HEK293 (cell line): ENCODE data around the gene MNT.

ENCODE experiments used
- BCL11B ChIP-seq: fragments of 450-650 bp; formaldehyde crosslinking; IDR thresholded peaks from 2 replicates; pipeline ENCODE4 v1.5.1; 2016; ENCODE audit warnings: low read depth, missing biosample characterization, missing genetic modification characterization
- GFI1B ChIP-seq: fragments of 450-650 bp; formaldehyde crosslinking; IDR thresholded peaks from 2 replicates; pipeline ENCODE4 v1.5.1; 2016; ENCODE audit warnings: missing biosample characterization, missing genetic modification characterization
- MEIS1 ChIP-seq: sonication (generic); formaldehyde crosslinking; IDR thresholded peaks from 2 replicates; pipeline ENCODE4 v1.8.1; 2022; ENCODE audit warnings: missing genetic modification reagents, mild to moderate bottlenecking, borderline replicate concordance
- MZF1 ChIP-seq: fragments of 450-650 bp; formaldehyde crosslinking; IDR thresholded peaks from 2 replicates; pipeline ENCODE4 v1.5.1; 2017; ENCODE audit warnings: missing biosample characterization, missing genetic modification characterization, borderline replicate concordance
- OSR2 ChIP-seq: fragments of 450-650 bp; formaldehyde crosslinking; IDR thresholded peaks from 2 replicates; pipeline ENCODE4 v1.5.1; 2016; ENCODE audit warnings: missing biosample characterization, missing genetic modification characterization
- SP2 ChIP-seq: fragments of 450-650 bp; formaldehyde crosslinking; IDR thresholded peaks from 2 replicates; pipeline ENCODE4 v1.5.1; 2016; ENCODE audit warnings: missing biosample characterization, missing genetic modification characterization
- SP7 ChIP-seq: fragments of 450-650 bp; formaldehyde crosslinking; IDR thresholded peaks from 2 replicates; pipeline ENCODE4 v1.5.1; 2016; ENCODE audit warnings: missing biosample characterization, missing genetic modification characterization
- YY2 ChIP-seq: fragments of 450-650 bp; formaldehyde crosslinking; IDR thresholded peaks from 2 replicates; pipeline ENCODE4 v1.5.1; 2016; ENCODE audit warnings: missing biosample characterization, missing genetic modification characterization
- ZEB2 ChIP-seq: fragments of 450-650 bp; formaldehyde crosslinking; IDR thresholded peaks from 2 replicates; pipeline ENCODE4 v1.5.1; 2016; ENCODE audit warnings: missing biosample characterization, missing genetic modification characterization
- ZNF23 ChIP-seq: fragments of 450-650 bp; formaldehyde crosslinking; IDR thresholded peaks from 2 replicates; pipeline ENCODE4 v1.5.1; 2016; ENCODE audit warnings: missing biosample characterization, missing genetic modification characterization, borderline replicate concordance
- ZNF239 ChIP-seq: fragments of 450-650 bp; formaldehyde crosslinking; IDR thresholded peaks from 2 replicates; pipeline ENCODE4 v1.5.1; 2016; ENCODE audit warnings: missing biosample characterization, missing genetic modification characterization
- ZNF274 ChIP-seq, 2 experiments: fragments of 200-500 bp in 1 of 2; fragments of 450-650 bp in 1 of 2; sonication (Bioruptor generic) in 1 of 2; formaldehyde crosslinking in 1 of 2; IDR thresholded peaks; 2 replicates each; pipeline versions ENCODE4 v1.5.1 to v1.6.1; 2014 to 2016; ENCODE audit warnings: borderline replicate concordance in 1 of 2, inconsistent platforms in 1 of 2, low read length in 1 of 2, missing biosample characterization in 1 of 2, missing genetic modification characterization in 1 of 2
- ZNF341 ChIP-seq: fragments of 450-650 bp; formaldehyde crosslinking; IDR thresholded peaks from 2 replicates; pipeline ENCODE4; 2016; ENCODE audit warnings: low read depth, missing biosample characterization, missing genetic modification characterization
- ZNF354C ChIP-seq: fragments of 450-650 bp; formaldehyde crosslinking; IDR thresholded peaks from 2 replicates; pipeline ENCODE4 v1.5.1; 2016; ENCODE audit warnings: missing biosample characterization, missing genetic modification characterization, low read depth, borderline replicate concordance
- ZNF391 ChIP-seq: fragments of 450-650 bp; formaldehyde crosslinking; IDR thresholded peaks from 2 replicates; pipeline ENCODE4 v1.5.1; 2016; ENCODE audit warnings: low read depth, missing biosample characterization, missing genetic modification characterization, borderline replicate concordance
- ZNF426 ChIP-seq: fragments of 450-650 bp; formaldehyde crosslinking; IDR thresholded peaks from 2 replicates; pipeline ENCODE4 v1.5.1; 2017; ENCODE audit warnings: missing biosample characterization, missing genetic modification characterization, mild to moderate bottlenecking, inconsistent platforms, moderate library complexity
- ZNF571 ChIP-seq: fragments of 450-650 bp; formaldehyde crosslinking; IDR thresholded peaks from 2 replicates; pipeline ENCODE4 v1.5.0; 2017; ENCODE audit warnings: missing biosample characterization, missing genetic modification characterization
- ZNF600 ChIP-seq: fragments of 450-650 bp; formaldehyde crosslinking; IDR thresholded peaks from 2 replicates; pipeline ENCODE4 v1.5.1; 2016; ENCODE audit warnings: missing biosample characterization, missing genetic modification characterization
- TF ChIP-seq, protein P1 (sequence below): fragments of 450-650 bp; formaldehyde crosslinking; IDR thresholded peaks from 2 replicates; pipeline ENCODE4 v1.5.1; 2016; ENCODE audit warnings: missing biosample characterization, missing genetic modification characterization, low read depth
- TF ChIP-seq, protein P2 (sequence below): fragments of 450-650 bp; formaldehyde crosslinking; IDR thresholded peaks from 2 replicates; pipeline ENCODE4 v1.5.0; 2017; ENCODE audit warnings: missing biosample characterization, missing genetic modification characterization, borderline replicate concordance
- TF ChIP-seq, protein P3 (sequence below): fragments of 450-650 bp; formaldehyde crosslinking; IDR thresholded peaks from 2 replicates; pipeline ENCODE4 v1.5.1; 2016; ENCODE audit warnings: missing biosample characterization, missing genetic modification characterization
- TF ChIP-seq, protein P4 (sequence below): fragments of 450-650 bp; formaldehyde crosslinking; IDR thresholded peaks from 2 replicates; pipeline ENCODE4 v1.5.1; 2017; ENCODE audit warnings: missing biosample characterization, missing genetic modification characterization
- TF ChIP-seq, protein P5 (sequence below): fragments of 450-650 bp; formaldehyde crosslinking; IDR thresholded peaks from 2 replicates; pipeline ENCODE4 v1.5.1; 2016; ENCODE audit warnings: missing biosample characterization, missing genetic modification characterization
- TF ChIP-seq, protein P6 (sequence below): fragments of 450-650 bp; formaldehyde crosslinking; IDR thresholded peaks from 2 replicates; pipeline ENCODE4 v1.5.1; 2016; ENCODE audit warnings: missing biosample characterization, missing genetic modification characterization
- TF ChIP-seq, protein P7 (sequence below): sonication (generic); formaldehyde crosslinking; IDR thresholded peaks from 2 replicates; pipeline ENCODE4 v1.8.1; 2022; ENCODE audit warnings: mild to moderate bottlenecking, moderate library complexity, missing genetic modification reagents

MNT gene

DNA sequence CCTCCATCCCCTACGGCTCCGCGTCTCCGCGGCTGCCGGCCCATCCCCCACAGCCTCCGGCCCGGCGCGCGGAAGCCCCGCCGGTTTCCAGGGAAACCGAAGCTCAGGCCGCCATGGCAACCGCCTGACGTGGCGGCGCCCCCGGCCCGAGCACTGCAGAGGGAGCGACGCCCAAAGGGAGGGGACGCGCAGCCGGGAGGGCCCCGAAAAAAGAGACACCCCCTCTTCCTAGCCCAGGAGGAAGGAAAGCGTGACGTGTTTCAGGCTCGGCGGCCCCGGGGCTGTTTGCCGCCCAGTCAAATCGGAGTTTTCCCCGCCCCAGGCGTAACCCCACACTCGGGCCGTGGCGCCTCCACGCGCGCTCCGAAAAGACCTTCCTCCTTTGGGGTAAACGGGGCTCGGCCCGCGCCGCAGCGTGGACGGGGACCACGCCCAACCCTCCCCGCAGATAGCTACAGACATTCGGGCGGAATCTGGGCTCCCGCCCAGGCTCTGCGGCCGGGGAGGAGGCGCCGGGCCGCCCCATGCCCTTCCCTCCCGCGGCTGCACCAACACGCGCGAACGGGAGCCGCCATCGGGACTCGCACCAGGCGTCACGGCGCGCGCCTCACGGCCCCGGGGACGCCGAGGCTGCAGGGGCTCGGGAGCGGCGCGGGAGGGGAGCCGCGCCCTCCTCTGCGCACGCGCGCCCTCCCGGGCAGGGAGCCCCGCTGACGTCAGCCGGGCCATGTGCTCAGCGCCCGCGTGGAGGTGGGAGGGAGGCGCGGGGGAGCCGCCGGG lies 7.5 kb downstream of the MNT start (continued):
- TF ChIP-seq, protein P1, sequence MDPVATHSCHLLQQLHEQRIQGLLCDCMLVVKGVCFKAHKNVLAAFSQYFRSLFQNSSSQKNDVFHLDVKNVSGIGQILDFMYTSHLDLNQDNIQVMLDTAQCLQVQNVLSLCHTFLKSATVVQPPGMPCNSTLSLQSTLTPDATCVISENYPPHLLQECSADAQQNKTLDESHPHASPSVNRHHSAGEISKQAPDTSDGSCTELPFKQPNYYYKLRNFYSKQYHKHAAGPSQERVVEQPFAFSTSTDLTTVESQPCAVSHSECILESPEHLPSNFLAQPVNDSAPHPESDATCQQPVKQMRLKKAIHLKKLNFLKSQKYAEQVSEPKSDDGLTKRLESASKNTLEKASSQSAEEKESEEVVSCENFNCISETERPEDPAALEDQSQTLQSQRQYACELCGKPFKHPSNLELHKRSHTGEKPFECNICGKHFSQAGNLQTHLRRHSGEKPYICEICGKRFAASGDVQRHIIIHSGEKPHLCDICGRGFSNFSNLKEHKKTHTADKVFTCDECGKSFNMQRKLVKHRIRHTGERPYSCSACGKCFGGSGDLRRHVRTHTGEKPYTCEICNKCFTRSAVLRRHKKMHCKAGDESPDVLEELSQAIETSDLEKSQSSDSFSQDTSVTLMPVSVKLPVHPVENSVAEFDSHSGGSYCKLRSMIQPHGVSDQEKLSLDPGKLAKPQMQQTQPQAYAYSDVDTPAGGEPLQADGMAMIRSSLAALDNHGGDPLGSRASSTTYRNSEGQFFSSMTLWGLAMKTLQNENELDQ (tag by site-specific recombination): no peak
- no peak for TF ChIP-seq ZNF354C
- peak; percentile 64 for TF ChIP-seq SP7 (tag by site-specific recombination)
- TF ChIP-seq OSR2: no peak; the same call in 1 of the 2 replicates
- no peak; the same call in 1 of the 2 replicates for TF ChIP-seq GFI1B (tag by site-specific recombination)
- TF ChIP-seq, protein P2, sequence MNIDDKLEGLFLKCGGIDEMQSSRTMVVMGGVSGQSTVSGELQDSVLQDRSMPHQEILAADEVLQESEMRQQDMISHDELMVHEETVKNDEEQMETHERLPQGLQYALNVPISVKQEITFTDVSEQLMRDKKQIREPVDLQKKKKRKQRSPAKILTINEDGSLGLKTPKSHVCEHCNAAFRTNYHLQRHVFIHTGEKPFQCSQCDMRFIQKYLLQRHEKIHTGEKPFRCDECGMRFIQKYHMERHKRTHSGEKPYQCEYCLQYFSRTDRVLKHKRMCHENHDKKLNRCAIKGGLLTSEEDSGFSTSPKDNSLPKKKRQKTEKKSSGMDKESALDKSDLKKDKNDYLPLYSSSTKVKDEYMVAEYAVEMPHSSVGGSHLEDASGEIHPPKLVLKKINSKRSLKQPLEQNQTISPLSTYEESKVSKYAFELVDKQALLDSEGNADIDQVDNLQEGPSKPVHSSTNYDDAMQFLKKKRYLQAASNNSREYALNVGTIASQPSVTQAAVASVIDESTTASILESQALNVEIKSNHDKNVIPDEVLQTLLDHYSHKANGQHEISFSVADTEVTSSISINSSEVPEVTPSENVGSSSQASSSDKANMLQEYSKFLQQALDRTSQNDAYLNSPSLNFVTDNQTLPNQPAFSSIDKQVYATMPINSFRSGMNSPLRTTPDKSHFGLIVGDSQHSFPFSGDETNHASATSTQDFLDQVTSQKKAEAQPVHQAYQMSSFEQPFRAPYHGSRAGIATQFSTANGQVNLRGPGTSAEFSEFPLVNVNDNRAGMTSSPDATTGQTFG: no peak
- no peak for TF ChIP-seq ZNF23 (tag by site-specific recombination)
- TF ChIP-seq, protein P3, sequence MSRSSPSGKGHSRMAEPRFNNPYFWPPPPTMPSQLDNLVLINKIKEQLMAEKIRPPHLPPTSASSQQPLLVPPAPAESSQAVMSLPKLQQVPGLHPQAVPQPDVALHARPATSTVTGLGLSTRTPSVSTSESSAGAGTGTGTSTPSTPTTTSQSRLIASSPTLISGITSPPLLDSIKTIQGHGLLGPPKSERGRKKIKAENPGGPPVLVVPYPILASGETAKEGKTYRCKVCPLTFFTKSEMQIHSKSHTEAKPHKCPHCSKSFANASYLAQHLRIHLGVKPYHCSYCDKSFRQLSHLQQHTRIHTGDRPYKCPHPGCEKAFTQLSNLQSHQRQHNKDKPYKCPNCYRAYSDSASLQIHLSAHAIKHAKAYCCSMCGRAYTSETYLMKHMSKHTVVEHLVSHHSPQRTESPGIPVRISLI (tag by site-specific recombination): no peak
- peak; percentile 34 for TF ChIP-seq SP2 (tag by site-specific recombination)
- no peak; the same call in 1 of the 2 replicates for TF ChIP-seq BCL11B
- TF ChIP-seq, protein P4, sequence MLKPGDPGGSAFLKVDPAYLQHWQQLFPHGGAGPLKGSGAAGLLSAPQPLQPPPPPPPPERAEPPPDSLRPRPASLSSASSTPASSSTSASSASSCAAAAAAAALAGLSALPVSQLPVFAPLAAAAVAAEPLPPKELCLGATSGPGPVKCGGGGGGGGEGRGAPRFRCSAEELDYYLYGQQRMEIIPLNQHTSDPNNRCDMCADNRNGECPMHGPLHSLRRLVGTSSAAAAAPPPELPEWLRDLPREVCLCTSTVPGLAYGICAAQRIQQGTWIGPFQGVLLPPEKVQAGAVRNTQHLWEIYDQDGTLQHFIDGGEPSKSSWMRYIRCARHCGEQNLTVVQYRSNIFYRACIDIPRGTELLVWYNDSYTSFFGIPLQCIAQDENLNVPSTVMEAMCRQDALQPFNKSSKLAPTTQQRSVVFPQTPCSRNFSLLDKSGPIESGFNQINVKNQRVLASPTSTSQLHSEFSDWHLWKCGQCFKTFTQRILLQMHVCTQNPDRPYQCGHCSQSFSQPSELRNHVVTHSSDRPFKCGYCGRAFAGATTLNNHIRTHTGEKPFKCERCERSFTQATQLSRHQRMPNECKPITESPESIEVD: no peak
- no peak for TF ChIP-seq ZNF571 (tag by site-specific recombination)
- 0 out of 2 replicates have a peak, but pooled peaks have one; percentile 46 for TF ChIP-seq MZF1
- TF ChIP-seq, protein P5, sequence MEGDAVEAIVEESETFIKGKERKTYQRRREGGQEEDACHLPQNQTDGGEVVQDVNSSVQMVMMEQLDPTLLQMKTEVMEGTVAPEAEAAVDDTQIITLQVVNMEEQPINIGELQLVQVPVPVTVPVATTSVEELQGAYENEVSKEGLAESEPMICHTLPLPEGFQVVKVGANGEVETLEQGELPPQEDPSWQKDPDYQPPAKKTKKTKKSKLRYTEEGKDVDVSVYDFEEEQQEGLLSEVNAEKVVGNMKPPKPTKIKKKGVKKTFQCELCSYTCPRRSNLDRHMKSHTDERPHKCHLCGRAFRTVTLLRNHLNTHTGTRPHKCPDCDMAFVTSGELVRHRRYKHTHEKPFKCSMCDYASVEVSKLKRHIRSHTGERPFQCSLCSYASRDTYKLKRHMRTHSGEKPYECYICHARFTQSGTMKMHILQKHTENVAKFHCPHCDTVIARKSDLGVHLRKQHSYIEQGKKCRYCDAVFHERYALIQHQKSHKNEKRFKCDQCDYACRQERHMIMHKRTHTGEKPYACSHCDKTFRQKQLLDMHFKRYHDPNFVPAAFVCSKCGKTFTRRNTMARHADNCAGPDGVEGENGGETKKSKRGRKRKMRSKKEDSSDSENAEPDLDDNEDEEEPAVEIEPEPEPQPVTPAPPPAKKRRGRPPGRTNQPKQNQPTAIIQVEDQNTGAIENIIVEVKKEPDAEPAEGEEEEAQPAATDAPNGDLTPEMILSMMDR: no peak
- TF ChIP-seq ZNF239 (tag by site-specific recombination): no peak
- TF ChIP-seq ZNF426 (tag by site-specific recombination): no peak
- TF ChIP-seq ZNF341 (tag by site-specific recombination): no peak; the same call in 1 of the 2 replicates
- no peak for TF ChIP-seq ZNF274 (IDR thresholded peaks at IDR 0.05; ENCODE audit: low read length)
- no peak for TF ChIP-seq ZNF274 (tag by site-specific recombination; IDR thresholded peaks at IDR 0.05; ENCODE audit: borderline replicate concordance)
- 0 out of 2 replicates have a peak, but pooled peaks have one; percentile 22 for TF ChIP-seq ZNF600
- peak; percentile 97 for TF ChIP-seq ZEB2 (tag by site-specific recombination)
- TF ChIP-seq MEIS1 (CRISPR knock-in tag): no peak
- TF ChIP-seq, protein P6, sequence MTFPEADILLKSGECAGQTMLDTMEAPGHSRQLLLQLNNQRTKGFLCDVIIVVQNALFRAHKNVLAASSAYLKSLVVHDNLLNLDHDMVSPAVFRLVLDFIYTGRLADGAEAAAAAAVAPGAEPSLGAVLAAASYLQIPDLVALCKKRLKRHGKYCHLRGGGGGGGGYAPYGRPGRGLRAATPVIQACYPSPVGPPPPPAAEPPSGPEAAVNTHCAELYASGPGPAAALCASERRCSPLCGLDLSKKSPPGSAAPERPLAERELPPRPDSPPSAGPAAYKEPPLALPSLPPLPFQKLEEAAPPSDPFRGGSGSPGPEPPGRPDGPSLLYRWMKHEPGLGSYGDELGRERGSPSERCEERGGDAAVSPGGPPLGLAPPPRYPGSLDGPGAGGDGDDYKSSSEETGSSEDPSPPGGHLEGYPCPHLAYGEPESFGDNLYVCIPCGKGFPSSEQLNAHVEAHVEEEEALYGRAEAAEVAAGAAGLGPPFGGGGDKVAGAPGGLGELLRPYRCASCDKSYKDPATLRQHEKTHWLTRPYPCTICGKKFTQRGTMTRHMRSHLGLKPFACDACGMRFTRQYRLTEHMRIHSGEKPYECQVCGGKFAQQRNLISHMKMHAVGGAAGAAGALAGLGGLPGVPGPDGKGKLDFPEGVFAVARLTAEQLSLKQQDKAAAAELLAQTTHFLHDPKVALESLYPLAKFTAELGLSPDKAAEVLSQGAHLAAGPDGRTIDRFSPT (tag by site-specific recombination): peak; percentile 49; the same call in 1 of the 2 replicates
- TF ChIP-seq ZNF391 (tag by site-specific recombination): peak; percentile 81
- TF ChIP-seq, protein P7, sequence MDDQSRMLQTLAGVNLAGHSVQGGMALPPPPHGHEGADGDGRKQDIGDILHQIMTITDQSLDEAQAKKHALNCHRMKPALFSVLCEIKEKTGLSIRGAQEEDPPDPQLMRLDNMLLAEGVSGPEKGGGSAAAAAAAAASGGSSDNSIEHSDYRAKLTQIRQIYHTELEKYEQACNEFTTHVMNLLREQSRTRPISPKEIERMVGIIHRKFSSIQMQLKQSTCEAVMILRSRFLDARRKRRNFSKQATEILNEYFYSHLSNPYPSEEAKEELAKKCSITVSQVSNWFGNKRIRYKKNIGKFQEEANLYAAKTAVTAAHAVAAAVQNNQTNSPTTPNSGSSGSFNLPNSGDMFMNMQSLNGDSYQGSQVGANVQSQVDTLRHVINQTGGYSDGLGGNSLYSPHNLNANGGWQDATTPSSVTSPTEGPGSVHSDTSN (CRISPR knock-in tag): peak; percentile 33; the same call in 1 of the 2 replicates
- TF ChIP-seq YY2 (tag by site-specific recombination): no peak
